PFSK-1 (cell line): Measurements from ENCODE around the gene NSG2.

Experiments
- FOXP2 ChIP-seq: optimal IDR thresholded peaks from 2 replicates; pipeline ENCODE3; 2011; ENCODE audit warnings: borderline replicate concordance, control low read depth, inconsistent platforms; ENCODE audit not compliant: insufficient read depth; ENCODE audit errors: extremely low read length, extremely low read depth
- POLR2AphosphoS5 ChIP-seq: IDR thresholded peaks from 2 replicates; pipeline ENCODE4 v1.6.1; 2012; ENCODE audit warnings: low read depth, mild to moderate bottlenecking, control low read depth, low read length, moderate library complexity
- REST ChIP-seq, 2 experiments: IDR thresholded peaks; 2 replicates each; pipeline versions ENCODE4 v1.6.1 to v1.8.0; 2011 to 2012; ENCODE audit warnings: low read depth in 2 of 2, low read length in 2 of 2, control low read depth in 1 of 2, inconsistent platforms in 1 of 2, mild to moderate bottlenecking in 1 of 2, moderate library complexity in 1 of 2; ENCODE audit not compliant: insufficient read depth in 1 of 2
- SIN3A ChIP-seq: IDR thresholded peaks from 2 replicates; pipeline ENCODE4 v1.6.1; 2012; ENCODE audit warnings: mild to moderate bottlenecking, low read length, moderate library complexity, borderline replicate concordance; ENCODE audit not compliant: insufficient read depth
- TAF1 ChIP-seq: IDR thresholded peaks from 2 replicates; pipeline ENCODE4 v1.6.1; 2012; ENCODE audit warnings: low read length, control low read depth, borderline replicate concordance; ENCODE audit not compliant: insufficient read depth

Gene NSG2

GRCh38 chr5:174083056-174083827 lies 37.7 kb downstream of the NSG2 start:
- TF ChIP-seq TAF1 (no peak), REST (IDR thresholded peaks at IDR 0.05; ENCODE audit: insufficient read depth in 1 of 2, low read depth in 2 of 2, low read length in 2 of 2) (no peak), POLR2AphosphoS5 (peak; percentile 53; the same call in 1 of the 2 replicates), SIN3A (no peak), FOXP2 (peak; percentile 59)

- TF ChIP-seq FOXP2 (no peak), TAF1 (peak; percentile 40; the same call in 1 of the 2 replicates)
Measured at GRCh38 chr5:174084691-174085154, 39.2 kb downstream of the NSG2 start.

- TF ChIP-seq FOXP2 (no peak), POLR2AphosphoS5 (no peak), SIN3A (no peak), REST (IDR thresholded peaks at IDR 0.05; ENCODE audit: insufficient read depth in 1 of 2, low read depth in 2 of 2, low read length in 2 of 2) (no peak), TAF1 (no peak)
Measured at GRCh38 chr5:174086751-174087150, 41.2 kb downstream of the NSG2 start.

- no peak for TF ChIP-seq POLR2AphosphoS5
- TF ChIP-seq TAF1: no peak
- no peak for TF ChIP-seq REST (IDR thresholded peaks at IDR 0.05; ENCODE audit: insufficient read depth in 1 of 2, low read depth in 2 of 2, low read length in 2 of 2)
- no peak for TF ChIP-seq FOXP2
- TF ChIP-seq SIN3A: no peak
Measured at GRCh38 chr5:174087783-174088182, 42.3 kb downstream of the NSG2 start.

GRCh38 chr5:174090129-174090528 lies 44.6 kb downstream of the NSG2 start:
- TF ChIP-seq TAF1 (no peak), POLR2AphosphoS5 (no peak), REST (IDR thresholded peaks at IDR 0.05; ENCODE audit: insufficient read depth in 1 of 2, low read depth in 2 of 2, low read length in 2 of 2) (no peak), FOXP2 (no peak), SIN3A (no peak)
